KOPT-K1 (cell line): ENCODE measurements around the gene CREB5.
"Not testable (repeated sequence)": the region's sequence is repeated elsewhere in the genome, so short reads cannot be mapped to it uniquely, and the experiment has no call there.

Experiments
- H3K27ac ChIP-seq: fragments of 200-600 bp; sonication (generic); 2 replicates; pipeline ENCODE4 v1.5.1; 2016; ENCODE audit warnings: antibody characterized with exemption, mild to moderate bottlenecking, low read depth, low read length; ENCODE audit not compliant: poor library complexity, severe bottlenecking
- H3K36me3 ChIP-seq: fragments of 200-600 bp; sonication (generic); 2 replicates; pipeline ENCODE4 v1.5.1; 2017; ENCODE audit warnings: antibody characterized with exemption, mild to moderate bottlenecking, low read length, moderate library complexity; ENCODE audit not compliant: insufficient read depth
- H3K9me3 ChIP-seq: fragments of 200-600 bp; sonication (generic); 2 replicates; pipeline ENCODE4 v1.5.1; 2017; ENCODE audit warnings: antibody characterized with exemption, low read length, mild to moderate bottlenecking; ENCODE audit not compliant: insufficient read depth, poor library complexity, severe bottlenecking

The CREB5 gene

GRCh38 chr7:28395404-28395803, 16.9 kb upstream of the CREB5 start:
- Histone ChIP-seq H3K27ac (no peak overlapping the region), H3K9me3 (no peaks in the 10 kb centered on the region), H3K36me3 (no peaks in the 10 kb centered on the region)

- Histone ChIP-seq H3K36me3 (no peaks in the 10 kb centered on the region), H3K9me3 (no peaks in the 10 kb centered on the region), H3K27ac (no peak overlapping the region)
Observed at GRCh38 chr7:28395831-28396230, 16.5 kb upstream of the CREB5 start.

GRCh38 chr7:28397141-28397540, 15.2 kb upstream of the CREB5 start:
- Histone ChIP-seq H3K9me3 (no peaks in the 10 kb centered on the region), H3K27ac (no peak overlapping the region), H3K36me3 (no peaks in the 10 kb centered on the region)

DNA sequence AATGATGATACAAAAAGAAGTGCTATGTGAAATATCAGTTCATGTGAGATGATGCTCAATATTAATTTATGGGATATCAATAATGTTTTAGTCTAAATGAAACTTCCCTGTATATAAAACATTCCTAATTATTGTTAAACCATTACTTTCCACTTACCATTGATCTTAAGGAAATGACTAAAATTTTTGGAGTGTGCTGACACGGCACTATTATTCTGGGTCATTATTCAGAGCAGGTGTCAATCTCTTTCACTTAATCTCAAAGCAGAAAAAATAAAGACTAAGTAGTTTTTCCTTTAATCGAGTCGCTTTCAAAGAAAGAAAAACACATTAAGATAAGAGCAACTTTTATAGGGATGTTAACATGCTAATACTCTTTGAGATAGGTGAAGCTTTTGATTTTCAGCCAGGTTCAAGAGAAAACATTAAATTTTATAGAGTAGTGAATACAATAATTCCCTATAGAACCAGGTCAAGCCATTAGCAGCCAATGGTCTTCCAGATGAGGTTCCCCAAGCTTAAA, 11.4 kb upstream of the CREB5 start:
- H3K9me3 ChIP-seq, result no peaks in the 10 kb centered on the region
- H3K27ac ChIP-seq, result no peak overlapping the region
- no peaks in the 10 kb centered on the region for H3K36me3 ChIP-seq

DNA sequence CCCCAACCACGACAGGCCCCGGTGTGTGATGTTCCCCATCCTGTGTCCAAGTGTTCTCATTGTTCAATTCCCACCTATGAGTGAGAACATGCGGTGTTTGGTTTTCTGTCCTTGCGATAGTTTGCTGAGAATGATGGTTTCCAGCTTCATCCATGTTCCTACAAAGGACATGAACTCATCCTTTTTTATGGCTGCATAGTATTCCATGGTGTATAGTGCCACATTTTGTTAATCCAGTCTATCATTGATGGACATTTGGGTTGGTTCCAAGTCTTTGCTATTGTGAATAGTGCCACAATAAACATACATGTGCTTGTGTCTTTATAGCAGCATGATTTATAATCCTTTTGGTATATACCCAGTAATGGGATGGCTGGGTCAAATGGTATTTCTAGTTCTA, 10.8 kb upstream of the CREB5 start:
- not testable (repeated sequence) for H3K9me3 ChIP-seq, H3K36me3 ChIP-seq, H3K27ac ChIP-seq

DNA sequence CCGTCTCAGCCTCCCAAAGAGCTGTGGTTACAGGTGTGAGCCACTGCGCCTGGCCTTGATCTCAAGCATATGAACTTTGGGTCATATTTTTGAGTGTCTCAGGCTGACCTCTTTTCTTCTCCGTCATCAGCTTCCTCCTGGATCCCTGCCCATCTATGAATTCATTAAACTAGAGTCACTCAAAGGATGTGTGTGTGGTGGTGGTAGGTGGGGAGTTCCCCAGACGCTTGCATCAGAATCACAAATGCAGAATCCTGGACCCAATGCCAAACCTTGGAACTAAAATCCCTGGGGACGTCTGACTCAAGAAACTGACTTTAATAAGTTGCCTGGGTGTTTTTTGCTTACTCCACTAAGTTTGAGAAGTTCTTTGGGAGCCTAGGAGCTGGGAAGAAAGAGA, 6.7 kb upstream of the CREB5 start:
- H3K36me3 ChIP-seq, result no peaks in the 10 kb centered on the region
- H3K27ac ChIP-seq, result no peak overlapping the region

GRCh38 chr7:28406192-28406591, 6.1 kb upstream of the CREB5 start:
- no peaks in the 10 kb centered on the region for H3K9me3 ChIP-seq
- no peak overlapping the region for H3K27ac ChIP-seq
- H3K36me3 ChIP-seq, result no peaks in the 10 kb centered on the region

More for the DNA sequence above, 6.7 kb upstream of the CREB5 start:
- no peaks in the 10 kb centered on the region for H3K9me3 ChIP-seq

- H3K27ac ChIP-seq, result no peak overlapping the region
- H3K9me3 ChIP-seq, result no peaks in the 10 kb centered on the region
- H3K36me3 ChIP-seq, result no peaks in the 10 kb centered on the region
Observed at GRCh38 chr7:28407651-28408050, 4.7 kb upstream of the CREB5 start.

DNA sequence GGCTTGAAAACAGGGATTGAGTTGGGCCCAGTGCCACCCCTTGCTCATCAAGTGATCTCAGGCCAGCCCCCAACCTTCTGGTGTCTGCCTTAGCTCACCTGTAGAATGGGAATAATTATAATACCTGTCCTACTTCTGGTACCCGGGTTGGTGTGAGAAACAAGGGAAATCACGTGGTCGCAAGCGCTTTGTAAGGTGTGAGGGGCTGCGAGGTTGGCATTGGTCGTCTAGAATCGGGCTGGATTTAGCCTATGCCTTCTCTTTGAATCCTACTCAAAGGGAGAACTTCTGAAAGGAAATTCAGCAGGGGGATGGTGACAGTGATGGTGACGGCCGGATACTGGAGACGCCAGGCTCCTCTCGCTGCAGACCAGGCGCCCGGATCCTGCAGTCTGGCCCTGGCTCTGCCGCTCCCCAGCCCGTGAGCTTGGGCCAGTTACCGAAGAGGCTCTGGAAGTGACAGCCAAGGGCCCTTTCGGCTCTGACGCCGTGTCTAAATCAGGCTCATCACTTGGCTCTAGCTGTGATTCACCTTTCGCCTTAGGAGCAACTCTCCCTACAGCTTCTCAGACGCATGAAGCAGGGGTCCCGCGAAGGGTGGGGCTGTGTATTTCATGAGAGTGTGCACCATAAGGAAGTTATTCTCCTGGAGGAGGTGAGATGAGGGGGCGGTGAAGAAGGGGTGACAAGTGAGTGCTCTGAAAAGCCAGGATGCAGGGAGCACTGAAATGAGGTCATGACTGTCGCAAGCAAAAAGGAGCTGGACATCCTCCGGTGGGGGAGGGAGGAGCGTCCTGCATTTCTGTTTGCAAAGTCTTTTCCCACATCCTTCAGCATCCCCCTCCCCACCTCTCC, 4.0 kb upstream of the CREB5 start:
- Histone ChIP-seq H3K9me3 (no peaks in the 10 kb centered on the region), H3K27ac (no peak overlapping the region), H3K36me3 (no peaks in the 10 kb centered on the region)

- no peaks in the 10 kb centered on the region for H3K36me3 ChIP-seq
- no peak overlapping the region for H3K27ac ChIP-seq
Observed at GRCh38 chr7:28408960-28409715, 3.2 kb upstream of the CREB5 start.

GRCh38 chr7:28409716-28410627, 2.3 kb upstream of the CREB5 start:
- Histone ChIP-seq H3K27ac (no peak overlapping the region), H3K36me3 (no peaks in the 10 kb centered on the region)

More at GRCh38 chr7:28408960-28409715, 3.2 kb upstream of the CREB5 start:
- no peaks in the 10 kb centered on the region for H3K9me3 ChIP-seq

DNA sequence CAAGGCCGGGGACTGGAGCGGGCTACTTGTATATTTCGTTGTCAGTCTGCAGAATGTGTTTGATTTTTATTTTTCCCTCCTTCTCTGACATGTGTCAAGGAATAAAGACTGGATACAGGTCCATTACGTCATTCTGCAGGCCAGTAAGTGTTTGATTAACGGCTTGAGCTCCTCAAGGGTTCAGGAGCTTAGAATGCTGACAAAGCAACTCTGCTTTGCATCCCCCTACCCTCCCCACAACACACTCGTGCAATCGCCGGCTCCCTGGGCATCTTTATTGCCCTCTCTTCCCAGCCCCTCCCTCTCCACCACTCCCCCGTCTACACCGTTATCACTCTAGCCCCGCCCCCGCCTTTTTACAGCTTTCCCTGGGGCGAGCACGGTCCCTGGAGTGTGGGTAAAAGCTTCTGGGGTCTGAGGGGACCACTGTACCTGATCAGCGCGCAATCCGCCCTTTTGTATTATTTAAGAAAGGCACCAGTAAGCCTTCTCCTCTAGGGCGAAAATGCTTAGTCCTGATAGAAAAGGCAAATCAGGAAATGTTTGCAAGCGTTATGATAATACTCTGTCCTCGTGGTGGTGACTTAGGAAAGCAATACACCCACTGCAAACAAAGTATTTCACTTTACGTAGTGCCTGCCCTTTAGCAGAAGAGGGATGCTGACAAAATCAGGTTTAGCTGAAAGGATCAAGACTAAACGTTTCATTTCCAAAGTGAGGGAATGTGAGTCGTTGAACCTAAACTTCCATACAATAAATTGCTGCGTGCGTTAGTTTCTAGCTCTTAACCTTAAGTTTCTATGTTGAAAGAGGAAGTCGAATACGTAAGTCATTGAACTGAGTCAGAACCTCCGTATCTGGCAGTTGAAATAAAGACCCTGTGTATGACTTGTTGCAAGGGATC, 1.4 kb upstream of the CREB5 start:
- H3K9me3 ChIP-seq, result no peaks in the 10 kb centered on the region
- H3K36me3 ChIP-seq, result no peaks in the 10 kb centered on the region
- H3K27ac ChIP-seq, result no peak overlapping the region

More at GRCh38 chr7:28409716-28410627, 2.3 kb upstream of the CREB5 start:
- no peaks in the 10 kb centered on the region for H3K9me3 ChIP-seq

GRCh38 chr7:28413011-28413410, 693 bp downstream of the CREB5 start:
- Histone ChIP-seq H3K27ac (no peak overlapping the region), H3K36me3 (no peaks in the 10 kb centered on the region), H3K9me3 (no peaks in the 10 kb centered on the region)

GRCh38 chr7:28414453-28414852, 2.1 kb downstream of the CREB5 start:
- Histone ChIP-seq H3K9me3 (no peaks in the 10 kb centered on the region), H3K36me3 (no peaks in the 10 kb centered on the region), H3K27ac (no peak overlapping the region)
